H1 (cell line): ENCODE measurements around the gene ELOVL1. TPM values are rescaled to one million over a fixed set of nuclear protein-coding genes. Genes with fewer than 3 reads are reported as not detected.

Experiments
- CBX8 ChIP-seq: fragments of 300-800, 300-1000 bp; sonication (generic); IDR thresholded peaks from 2 replicates; pipeline ENCODE4 v1.7.1; 2016; ENCODE audit warnings: low read depth, low read length, borderline replicate concordance
- CEBPB ChIP-seq: IDR thresholded peaks from 2 replicates; pipeline ENCODE4 v1.6.1; 2012; ENCODE audit warnings: low read depth, low read length
- CTBP2 ChIP-seq: IDR thresholded peaks from 2 replicates; pipeline ENCODE4 v1.7.0; 2011; ENCODE audit warnings: borderline replicate concordance, mild to moderate bottlenecking, moderate library complexity, mixed read lengths, low read length; ENCODE audit not compliant: insufficient read depth, insufficient read length
- EGR1 ChIP-seq: IDR thresholded peaks from 2 replicates; pipeline ENCODE4 v1.6.1; 2011; ENCODE audit warnings: low read depth, low read length, borderline replicate concordance
- GABPA ChIP-seq: IDR thresholded peaks from 2 replicates; pipeline ENCODE4 v1.6.1; 2011; ENCODE audit warnings: mild to moderate bottlenecking, low read length, moderate library complexity, borderline replicate concordance; ENCODE audit not compliant: insufficient read depth
- JUN ChIP-seq: IDR thresholded peaks from 2 replicates; pipeline ENCODE4 v1.6.1; 2011; ENCODE audit warnings: low read depth, mild to moderate bottlenecking, improper control_type of control experiment, low read length
- JUND ChIP-seq: IDR thresholded peaks from 2 replicates; pipeline ENCODE4 v1.6.1; 2011; ENCODE audit warnings: mild to moderate bottlenecking, improper control_type of control experiment, low read length
- KDM5A ChIP-seq: fragments of 200-600 bp; IDR thresholded peaks from 2 replicates; pipeline ENCODE4 v1.7.1; 2012; ENCODE audit warnings: mild to moderate bottlenecking, low read length, inconsistent platforms, mixed read lengths
- NANOG ChIP-seq: IDR thresholded peaks from 2 replicates; pipeline ENCODE4 v1.6.1; 2011; ENCODE audit warnings: low read length, low read depth, mild to moderate bottlenecking, inconsistent platforms; ENCODE audit not compliant: insufficient read depth, poor library complexity, severe bottlenecking
- NRF1 ChIP-seq: IDR thresholded peaks from 2 replicates; pipeline ENCODE4 v1.6.1; 2011; ENCODE audit warnings: mild to moderate bottlenecking, low read depth, low read length, improper control_type of control experiment
- POU5F1 ChIP-seq: IDR thresholded peaks from 2 replicates; pipeline ENCODE4 v1.6.1; 2011; ENCODE audit warnings: low read depth, mild to moderate bottlenecking, low read length, moderate library complexity
- RAD21 ChIP-seq, 2 experiments: IDR thresholded peaks in 1 of 2; conservative IDR thresholded peaks in 1 of 2; 2 replicates each; pipeline ENCODE4 v1.6.1; 2011; ENCODE audit warnings: low read depth in 2 of 2, low read length in 2 of 2, improper control_type of control experiment in 1 of 2, inconsistent platforms in 1 of 2, mild to moderate bottlenecking in 1 of 2, moderate library complexity in 1 of 2
- SP1 ChIP-seq: IDR thresholded peaks from 2 replicates; pipeline ENCODE4 v1.6.1; 2011; ENCODE audit warnings: low read depth, low read length
- SP2 ChIP-seq: IDR thresholded peaks from 2 replicates; pipeline ENCODE4 v1.6.1; 2012; ENCODE audit warnings: mild to moderate bottlenecking, low read length, inconsistent platforms
- polyA plus RNA-seq, 7 experiments: library from polyadenylated mRNA; depleted of rRNA in 3 of 7; stranded (reverse) in 5 of 7; unstranded in 2 of 7; fragments of >200 nt in 5 of 7; fragments of 200-250 nt in 2 of 7; gene quantifications; 1 replicate in 5 of 7; 2 replicates in 1 of 7; 4 replicates in 1 of 7; pipeline versions ENCODE4 v1.2.1 to v1.2.3, GENCODE V29; 2011 to 2013; ENCODE audit warnings: missing spikeins in 2 of 7, mixed read lengths in 2 of 7
- total RNA-seq: library from RNA; stranded (reverse); fragmentation: NEBNext Ultra II Directional; extraction: Animal tissue kit (Norgen Biotek cat#: 25700); gene quantifications from 2 replicates; pipeline ENCODE4 v1.2.1, GENCODE V29; 2021
- TF ChIP-seq, protein P1 (sequence below), 3 experiments: IDR thresholded peaks; 1 replicate in 2 of 3; 2 replicates in 1 of 3; pipeline versions ENCODE4 v1.5.1 to v1.6.1; 2011; ENCODE audit warnings: low read length in 3 of 3, mild to moderate bottlenecking in 3 of 3, inconsistent platforms in 2 of 3, low read depth in 1 of 3, moderate library complexity in 1 of 3; ENCODE audit not compliant: insufficient read depth in 1 of 3; ENCODE audit errors: control extremely low read depth in 1 of 3
- TF ChIP-seq, protein P2 (sequence below): IDR thresholded peaks from 2 replicates; pipeline ENCODE4 v1.6.1; 2012; ENCODE audit warnings: low read length, inconsistent platforms
- TF ChIP-seq, protein P3 (sequence below): IDR thresholded peaks from 2 replicates; pipeline ENCODE4 v1.6.1; 2011; ENCODE audit warnings: low read depth, mild to moderate bottlenecking, low read length; ENCODE audit not compliant: insufficient read depth
- TF ChIP-seq, protein P4 (sequence below): IDR thresholded peaks from 2 replicates; pipeline ENCODE4 v1.6.1; 2012; ENCODE audit warnings: inconsistent platforms

ELOVL1 gene
- total and polyA plus RNA-seq, 2 of the 8 experiments (the other 6 are each of a cell fraction or from before 2014, with no cell fraction given) = 28.5 to 68.1 TPM

DNA sequence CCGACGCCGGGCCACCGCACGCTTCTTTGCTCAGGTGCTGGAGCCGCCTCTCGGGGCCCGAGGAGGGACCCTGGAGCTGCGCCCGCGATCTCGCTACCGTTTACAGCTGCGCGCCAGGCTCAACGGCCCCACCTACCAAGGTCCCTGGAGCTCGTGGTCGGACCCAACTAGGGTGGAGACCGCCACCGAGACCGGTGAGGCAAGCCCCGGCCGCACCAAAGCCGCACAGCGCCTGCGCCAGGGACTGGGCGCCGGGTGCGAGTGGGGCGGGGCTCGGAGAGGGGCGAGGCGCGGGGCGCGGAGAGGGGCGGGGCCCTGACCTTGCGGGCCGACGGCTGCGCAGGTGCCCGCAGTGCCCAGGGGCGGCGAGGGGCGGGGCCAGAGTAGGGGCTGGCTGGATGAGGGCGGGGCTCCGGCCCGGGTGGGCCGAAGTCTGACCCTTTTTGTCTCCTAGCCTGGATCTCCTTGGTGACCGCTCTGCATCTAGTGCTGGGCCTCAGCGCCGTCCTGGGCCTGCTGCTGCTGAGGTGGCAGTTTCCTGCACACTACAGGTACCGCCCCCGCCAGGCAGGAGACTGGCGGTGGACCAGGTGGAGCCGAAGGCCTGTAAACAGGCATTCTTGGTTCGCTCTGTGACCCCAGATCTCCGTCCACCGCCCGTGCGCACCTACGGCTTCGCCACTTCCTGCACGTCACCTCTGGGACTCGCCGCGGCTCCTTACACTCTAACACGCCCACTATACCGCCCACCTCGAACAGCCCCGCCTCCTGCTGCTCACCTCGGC lies 18.8 kb downstream of the ELOVL1 start (continued):
- TF ChIP-seq, protein P1, sequence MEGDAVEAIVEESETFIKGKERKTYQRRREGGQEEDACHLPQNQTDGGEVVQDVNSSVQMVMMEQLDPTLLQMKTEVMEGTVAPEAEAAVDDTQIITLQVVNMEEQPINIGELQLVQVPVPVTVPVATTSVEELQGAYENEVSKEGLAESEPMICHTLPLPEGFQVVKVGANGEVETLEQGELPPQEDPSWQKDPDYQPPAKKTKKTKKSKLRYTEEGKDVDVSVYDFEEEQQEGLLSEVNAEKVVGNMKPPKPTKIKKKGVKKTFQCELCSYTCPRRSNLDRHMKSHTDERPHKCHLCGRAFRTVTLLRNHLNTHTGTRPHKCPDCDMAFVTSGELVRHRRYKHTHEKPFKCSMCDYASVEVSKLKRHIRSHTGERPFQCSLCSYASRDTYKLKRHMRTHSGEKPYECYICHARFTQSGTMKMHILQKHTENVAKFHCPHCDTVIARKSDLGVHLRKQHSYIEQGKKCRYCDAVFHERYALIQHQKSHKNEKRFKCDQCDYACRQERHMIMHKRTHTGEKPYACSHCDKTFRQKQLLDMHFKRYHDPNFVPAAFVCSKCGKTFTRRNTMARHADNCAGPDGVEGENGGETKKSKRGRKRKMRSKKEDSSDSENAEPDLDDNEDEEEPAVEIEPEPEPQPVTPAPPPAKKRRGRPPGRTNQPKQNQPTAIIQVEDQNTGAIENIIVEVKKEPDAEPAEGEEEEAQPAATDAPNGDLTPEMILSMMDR (IDR thresholded peaks at IDR 0.05; ENCODE audit: control extremely low read depth in 1 of 3, insufficient read depth in 1 of 3, low read depth in 1 of 3, low read length in 3 of 3) = no peak
- TF ChIP-seq POU5F1 (no peak), KDM5A (no peak), GABPA (0 out of 2 replicates have a peak, but pooled peaks have one; percentile 42), CEBPB (no peak), SP1 (peak; percentile 16; the same call in 1 of the 2 replicates), NRF1 (peak; percentile 72), NANOG (no peak), JUN (no peak), CBX8 (no peak), EGR1 (no peak), RAD21 (IDR thresholded peaks at IDR 0.05 in 1 of 2, conservative IDR thresholded peaks at IDR 0.05 in 1 of 2; ENCODE audit: low read depth in 2 of 2, low read length in 2 of 2) (no peak; a peak in 1 of 4 replicates), JUND (no peak), SP2 (no peak), CTBP2 (no peak)
- TF ChIP-seq, protein P2, sequence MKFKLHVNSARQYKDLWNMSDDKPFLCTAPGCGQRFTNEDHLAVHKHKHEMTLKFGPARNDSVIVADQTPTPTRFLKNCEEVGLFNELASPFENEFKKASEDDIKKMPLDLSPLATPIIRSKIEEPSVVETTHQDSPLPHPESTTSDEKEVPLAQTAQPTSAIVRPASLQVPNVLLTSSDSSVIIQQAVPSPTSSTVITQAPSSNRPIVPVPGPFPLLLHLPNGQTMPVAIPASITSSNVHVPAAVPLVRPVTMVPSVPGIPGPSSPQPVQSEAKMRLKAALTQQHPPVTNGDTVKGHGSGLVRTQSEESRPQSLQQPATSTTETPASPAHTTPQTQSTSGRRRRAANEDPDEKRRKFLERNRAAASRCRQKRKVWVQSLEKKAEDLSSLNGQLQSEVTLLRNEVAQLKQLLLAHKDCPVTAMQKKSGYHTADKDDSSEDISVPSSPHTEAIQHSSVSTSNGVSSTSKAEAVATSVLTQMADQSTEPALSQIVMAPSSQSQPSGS = no peak
- TF ChIP-seq, protein P3, sequence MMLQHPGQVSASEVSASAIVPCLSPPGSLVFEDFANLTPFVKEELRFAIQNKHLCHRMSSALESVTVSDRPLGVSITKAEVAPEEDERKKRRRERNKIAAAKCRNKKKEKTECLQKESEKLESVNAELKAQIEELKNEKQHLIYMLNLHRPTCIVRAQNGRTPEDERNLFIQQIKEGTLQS = no peak
- TF ChIP-seq, protein P4, sequence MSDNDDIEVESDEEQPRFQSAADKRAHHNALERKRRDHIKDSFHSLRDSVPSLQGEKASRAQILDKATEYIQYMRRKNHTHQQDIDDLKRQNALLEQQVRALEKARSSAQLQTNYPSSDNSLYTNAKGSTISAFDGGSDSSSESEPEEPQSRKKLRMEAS = peak; percentile 79
